Right lobe of liver (tissue), 4 donors: ENCODE data around the gene PRRG1.
"Not testable (repeated sequence)": the region's sequence is repeated elsewhere in the genome, so short reads cannot be mapped to it uniquely, and the experiment has no call there.

ENCODE experiments used
- POLR2A ChIP-seq: fragments of 450-650 bp; IDR thresholded peaks from one replicate; pipeline ENCODE4 v1.6.1; 2017; ENCODE audit warnings: antibody characterized with exemption, mild to moderate bottlenecking
- TF ChIP-seq, protein P1 (sequence below), 4 donors: fragments of 200-600 bp in 3 of 4; fragments of 450-650 bp in 1 of 4; IDR thresholded peaks; one replicate each; pipeline versions ENCODE4 v1.5.1 to v1.8.0; 2016 to 2022; ENCODE audit warnings: antibody characterized with exemption in 4 of 4, mild to moderate bottlenecking in 2 of 4
- donor health status: DM: no; HTN: no; CAD: no.
- donor health status: DM: no; HTN: no; CAD: no.
- donor health status: DM: no; HTN: yes; CAD: no.

DNA sequence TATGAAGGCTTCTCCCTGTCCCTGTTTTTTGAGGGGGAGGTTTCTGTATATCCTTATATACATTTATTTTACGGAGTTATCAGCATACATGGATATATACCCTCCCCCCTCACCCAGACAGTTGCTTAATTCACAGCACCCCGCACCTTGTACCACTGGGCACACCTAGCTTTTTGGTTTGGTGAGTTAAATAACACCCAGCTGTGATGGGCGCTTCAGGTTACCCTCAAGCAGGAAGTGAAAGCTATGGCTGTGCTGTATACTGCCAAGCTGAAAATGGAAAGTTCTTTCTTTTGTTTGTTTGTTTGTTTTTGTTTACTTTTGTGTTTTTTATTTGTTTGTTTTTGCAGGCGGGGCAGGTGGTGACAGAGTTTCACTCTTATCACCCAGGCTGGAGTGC lies 150.5 kb downstream of the PRRG1 start:
- TF ChIP-seq, protein P1, sequence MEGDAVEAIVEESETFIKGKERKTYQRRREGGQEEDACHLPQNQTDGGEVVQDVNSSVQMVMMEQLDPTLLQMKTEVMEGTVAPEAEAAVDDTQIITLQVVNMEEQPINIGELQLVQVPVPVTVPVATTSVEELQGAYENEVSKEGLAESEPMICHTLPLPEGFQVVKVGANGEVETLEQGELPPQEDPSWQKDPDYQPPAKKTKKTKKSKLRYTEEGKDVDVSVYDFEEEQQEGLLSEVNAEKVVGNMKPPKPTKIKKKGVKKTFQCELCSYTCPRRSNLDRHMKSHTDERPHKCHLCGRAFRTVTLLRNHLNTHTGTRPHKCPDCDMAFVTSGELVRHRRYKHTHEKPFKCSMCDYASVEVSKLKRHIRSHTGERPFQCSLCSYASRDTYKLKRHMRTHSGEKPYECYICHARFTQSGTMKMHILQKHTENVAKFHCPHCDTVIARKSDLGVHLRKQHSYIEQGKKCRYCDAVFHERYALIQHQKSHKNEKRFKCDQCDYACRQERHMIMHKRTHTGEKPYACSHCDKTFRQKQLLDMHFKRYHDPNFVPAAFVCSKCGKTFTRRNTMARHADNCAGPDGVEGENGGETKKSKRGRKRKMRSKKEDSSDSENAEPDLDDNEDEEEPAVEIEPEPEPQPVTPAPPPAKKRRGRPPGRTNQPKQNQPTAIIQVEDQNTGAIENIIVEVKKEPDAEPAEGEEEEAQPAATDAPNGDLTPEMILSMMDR (IDR thresholded peaks at IDR 0.05): not testable (repeated sequence)
- not testable (repeated sequence) for TF ChIP-seq POLR2A
